CD4-positive, CD25-positive, alpha-beta regulatory T cell (primary cell): Measurements from ENCODE around the gene PRORP. TPM values are rescaled to one million over a fixed set of nuclear protein-coding genes. Genes with fewer than 3 reads are reported as not detected.

Source experiments
- ATAC-seq, 2 donors: fragments of 150-1000 bp; cut with Tn5 transposase; one replicate each; pipeline ENCODE4 v1.10.0; 2021; ENCODE audit warnings: low read depth in 2 of 2, moderate number of reproducible peaks in 2 of 2, moderate library complexity in 1 of 2
- DNase-seq, 3 donors: peaks; one replicate each; pipeline versions ENCODE4 v3.0.0 to v3.0.0-alpha.2; 2012 to 2022; ENCODE audit warnings: mixed read lengths in 1 of 3
- H3K27ac ChIP-seq: one replicate; pipeline ENCODE4 v1.7.0; 2013; ENCODE audit warnings: mild to moderate bottlenecking, low read length; ENCODE audit not compliant: insufficient read depth, poor library complexity, severe bottlenecking
- H3K27me3 ChIP-seq: one replicate; pipeline ENCODE4 v1.7.0; 2013; ENCODE audit warnings: low read length; ENCODE audit not compliant: control insufficient read depth, insufficient read depth
- H3K36me3 ChIP-seq: one replicate; pipeline ENCODE4 v1.7.0; 2013; ENCODE audit warnings: mild to moderate bottlenecking, low read length, moderate library complexity; ENCODE audit not compliant: control insufficient read depth, insufficient read depth
- H3K4me1 ChIP-seq: 2 replicates; pipeline ENCODE4 v1.7.0; 2013; ENCODE audit warnings: mild to moderate bottlenecking, low read length; ENCODE audit not compliant: insufficient read depth, control insufficient read depth, poor library complexity, severe bottlenecking
- H3K4me3 ChIP-seq: one replicate; pipeline ENCODE4 v1.7.0; 2013; ENCODE audit warnings: low read depth, mild to moderate bottlenecking, low read length, moderate library complexity
- H3K9me3 ChIP-seq, 2 experiments: 1 replicate in 1 of 2; 2 replicates in 1 of 2; pipeline ENCODE4 v1.7.0; 2013; ENCODE audit warnings: low read length in 2 of 2, mild to moderate bottlenecking in 1 of 2, moderate library complexity in 1 of 2; ENCODE audit not compliant: control insufficient read depth in 2 of 2
- H3K27ac Mint-ChIP-seq, 3 donors: one replicate each; pipeline ENCODE4 v1.8.0; 2020 to 2022; ENCODE audit warnings: mild to moderate bottlenecking in 3 of 3, mixed read lengths in 3 of 3, moderate library complexity in 2 of 3
- H3K27me3 Mint-ChIP-seq: one replicate; pipeline ENCODE4 v1.8.0; 2022; ENCODE audit warnings: mild to moderate bottlenecking, mixed read lengths
- H3K36me3 Mint-ChIP-seq: one replicate; pipeline ENCODE4 v1.8.0; 2020; ENCODE audit warnings: mixed read lengths
- H3K4me1 Mint-ChIP-seq, 4 donors: one replicate each; pipeline ENCODE4 v1.8.0; 2020 to 2022; ENCODE audit warnings: mixed read lengths in 4 of 4, mild to moderate bottlenecking in 1 of 4
- H3K4me3 Mint-ChIP-seq, 4 donors: one replicate each; pipeline ENCODE4 v1.8.0; 2020 to 2022; ENCODE audit warnings: mild to moderate bottlenecking in 4 of 4, mixed read lengths in 4 of 4, moderate library complexity in 3 of 4
- H3K9me3 Mint-ChIP-seq, 7 donors: one replicate each; pipeline ENCODE4 v1.8.0; 2020 to 2022; ENCODE audit warnings: mixed read lengths in 7 of 7, mild to moderate bottlenecking in 3 of 7, moderate library complexity in 2 of 7
- polyA plus RNA-seq, 4 donors: library from polyadenylated mRNA; unstranded; fragments of 300-500 nt; fragmentation: Illumina TruSeq; gene quantifications; one replicate each; pipeline ENCODE4 v1.2.3, GENCODE V29; 2021
- total RNA-seq: library from RNA; stranded (reverse); gene quantifications from one replicate; pipeline ENCODE4 v1.2.3, GENCODE V29; 2022

PRORP gene
- total and polyA plus RNA-seq, 5 donors from 2014 or later = 49.1 to 83.1 (median 77.4) TPM

DNA sequence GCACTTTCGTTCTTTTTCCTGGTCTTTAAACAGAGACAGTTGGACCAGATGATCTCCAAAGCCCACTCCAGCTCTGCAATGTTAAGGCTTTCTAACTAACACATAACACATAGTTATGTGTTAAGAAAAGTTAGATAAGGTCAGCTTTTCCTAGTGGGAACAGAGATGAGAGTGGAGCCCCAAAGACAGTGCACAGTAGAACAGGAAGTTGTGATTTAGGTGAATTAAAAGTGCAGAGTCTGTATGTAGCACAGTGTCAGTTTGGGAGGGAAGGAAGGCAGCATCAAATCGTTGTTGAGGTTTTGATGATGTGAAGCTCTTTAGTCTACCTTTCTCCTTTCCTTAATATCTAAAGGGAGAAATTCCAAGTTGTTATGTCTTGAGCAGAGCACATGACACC lies 31.7 kb downstream of the PRORP start:
- Histone ChIP-seq H3K27me3 (no peaks in the 10 kb centered on the region), H3K4me1 (peaks cover 14% of the 10 kb centered on the region), H3K4me3 (no peak overlapping the region), H3K36me3 (peaks cover 19% of the 10 kb centered on the region), H3K9me3 (no peaks in the 10 kb centered on the region), H3K27ac (no peak overlapping the region)
- no peak for ATAC-seq
- Mint-ChIP-seq H3K27me3 (no peaks in the 10 kb centered on the region), H3K9me3 (no peaks in the 10 kb centered on the region), H3K4me1 (peaks cover 28 to 38% (median 36%) of the 10 kb centered on the region in 4 donors), H3K36me3 (peaks cover 41% of the 10 kb centered on the region), H3K4me3 (no peak overlapping the region), H3K27ac (peak overlapping the region in 1 of 3 donors; percentile 36)
- DNase-seq = no peak

DNA sequence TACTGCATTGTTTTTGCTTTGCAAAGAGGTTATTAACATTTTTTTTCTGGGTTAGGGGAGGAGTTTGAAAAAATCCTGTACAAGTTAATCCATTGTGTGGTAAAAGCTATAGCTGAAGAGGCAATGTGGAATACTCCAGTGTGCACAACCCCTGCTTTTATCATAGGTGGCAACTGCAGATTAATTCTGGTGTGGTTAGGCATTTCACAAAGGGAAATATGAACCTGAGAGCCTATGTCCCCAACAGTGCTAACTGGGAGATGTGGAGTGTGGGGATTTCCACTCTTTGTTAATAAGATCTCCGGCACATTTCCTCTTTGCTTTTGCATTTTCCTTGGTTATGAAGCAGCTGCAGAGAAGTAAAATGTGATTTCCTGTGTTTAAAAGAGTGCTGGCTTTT lies 33.6 kb downstream of the PRORP start:
- H3K27ac ChIP-seq = no peak overlapping the region
- H3K4me1 Mint-ChIP-seq = peaks cover 39 to 48% (median 43%) of the 10 kb centered on the region in 4 donors
- H3K4me3 Mint-ChIP-seq = peak overlapping the region; percentile 10 to 50 (median 16)
- H3K27ac Mint-ChIP-seq = peak overlapping the region; percentile 37 to 86 (median 74)
- no peak for ATAC-seq
- peaks cover 42% of the 10 kb centered on the region for H3K36me3 Mint-ChIP-seq
- H3K9me3 ChIP-seq = no peaks in the 10 kb centered on the region
- H3K4me3 ChIP-seq = peak overlapping the region; percentile 13
- peaks cover 14% of the 10 kb centered on the region for H3K4me1 ChIP-seq
- no peaks in the 10 kb centered on the region for H3K9me3 Mint-ChIP-seq
- no peaks in the 10 kb centered on the region for H3K27me3 Mint-ChIP-seq
- DNase-seq = no peak
- H3K27me3 ChIP-seq = no peaks in the 10 kb centered on the region
- H3K36me3 ChIP-seq = peaks cover 21% of the 10 kb centered on the region

GRCh38 chr14:35158491-35158890 lies 36.1 kb downstream of the PRORP start:
- peaks cover 28% of the 10 kb centered on the region for H3K36me3 Mint-ChIP-seq
- ATAC-seq = no peak
- DNase-seq = no peak
- H3K27me3 ChIP-seq = no peaks in the 10 kb centered on the region
- peaks cover 21% of the 10 kb centered on the region for H3K36me3 ChIP-seq
- no peak overlapping the region for H3K4me3 Mint-ChIP-seq
- no peaks in the 10 kb centered on the region for H3K9me3 Mint-ChIP-seq
- no peak overlapping the region for H3K27ac Mint-ChIP-seq
- no peak overlapping the region for H3K27ac ChIP-seq
- no peak overlapping the region for H3K4me3 ChIP-seq
- H3K4me1 Mint-ChIP-seq = peaks cover 44 to 56% (median 49%) of the 10 kb centered on the region in 4 donors
- H3K27me3 Mint-ChIP-seq = no peaks in the 10 kb centered on the region
- peaks cover 19% of the 10 kb centered on the region for H3K4me1 ChIP-seq
- H3K9me3 ChIP-seq = no peaks in the 10 kb centered on the region

DNA sequence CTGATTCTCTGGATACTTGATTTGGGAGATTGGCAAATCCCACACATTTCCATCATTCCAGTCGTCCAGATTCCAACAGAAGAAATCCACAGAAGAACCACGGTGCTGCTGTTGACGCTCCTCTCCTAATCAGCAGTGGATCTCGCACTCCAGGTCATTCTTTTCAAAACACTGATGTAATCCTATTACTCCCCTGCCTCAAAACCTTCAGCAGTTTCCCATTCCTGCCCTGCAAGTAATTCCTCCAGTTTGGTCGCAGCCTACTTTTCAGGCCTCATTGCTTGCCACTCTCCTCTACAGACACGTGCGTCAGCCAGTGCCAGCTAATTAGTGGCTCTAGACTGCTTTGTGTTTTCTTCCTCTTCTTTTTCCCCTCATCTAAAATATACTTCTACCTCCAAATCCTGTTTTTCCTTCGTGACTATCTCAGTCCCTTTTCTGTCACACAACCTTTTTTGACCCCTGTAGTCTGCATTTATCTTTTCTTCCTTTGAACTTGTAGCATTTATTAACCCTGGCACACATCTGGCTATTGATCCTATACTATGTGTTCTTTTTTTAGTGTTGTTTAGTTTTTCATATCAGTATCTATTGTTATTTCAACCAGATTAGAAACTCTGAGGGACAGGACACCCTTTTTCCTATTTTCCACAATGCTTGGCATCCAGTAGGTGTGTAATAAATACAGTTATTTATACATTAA lies 36.8 kb downstream of the PRORP start:
- no peak for DNase-seq
- no peaks in the 10 kb centered on the region for H3K9me3 Mint-ChIP-seq
- Histone ChIP-seq H3K4me3 (no peak overlapping the region), H3K4me1 (peaks cover 19% of the 10 kb centered on the region), H3K27me3 (no peaks in the 10 kb centered on the region), H3K27ac (no peak overlapping the region), H3K9me3 (no peaks in the 10 kb centered on the region), H3K36me3 (peaks cover 23% of the 10 kb centered on the region)
- H3K36me3 Mint-ChIP-seq = peaks cover 27% of the 10 kb centered on the region
- no peak overlapping the region for H3K4me3 Mint-ChIP-seq
- H3K27me3 Mint-ChIP-seq = no peaks in the 10 kb centered on the region
- peaks cover 42 to 56% (median 48%) of the 10 kb centered on the region in 4 donors for H3K4me1 Mint-ChIP-seq
- peak overlapping the region in 1 of 3 donors; percentile 7 for H3K27ac Mint-ChIP-seq
- no peak for ATAC-seq

DNA sequence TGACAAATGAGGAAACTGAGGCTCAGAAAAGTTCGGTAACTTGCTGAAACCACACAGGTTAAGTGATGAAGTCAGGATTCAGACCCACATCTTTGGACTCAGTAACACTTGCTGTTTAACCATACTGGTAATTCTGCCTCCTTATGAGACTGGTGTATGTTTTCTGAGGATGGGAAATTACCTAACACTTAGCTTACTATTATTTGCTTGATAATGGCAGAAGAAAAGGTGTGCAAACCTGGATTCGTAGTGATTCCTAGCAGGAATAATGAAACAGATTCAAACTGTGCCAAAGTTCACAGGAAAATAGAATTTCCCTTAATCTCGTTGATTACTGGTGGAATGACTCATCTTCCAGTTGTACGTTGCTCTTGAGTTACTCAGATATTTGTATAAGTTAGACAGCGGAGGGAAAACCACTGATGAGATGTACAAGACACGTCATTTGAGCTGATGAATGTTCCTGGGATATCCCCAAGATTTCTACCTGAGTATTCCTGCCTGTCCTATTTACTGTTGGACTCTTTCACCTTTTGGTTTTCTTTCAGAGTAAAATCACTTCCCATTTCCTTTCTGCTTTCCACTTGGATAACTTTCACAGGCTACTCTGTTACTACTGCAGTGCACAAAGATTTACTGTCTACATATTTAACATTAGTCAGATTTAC lies 37.5 kb downstream of the PRORP start:
- H3K4me1 Mint-ChIP-seq = peaks cover 39 to 52% (median 43%) of the 10 kb centered on the region in 4 donors
- no peaks in the 10 kb centered on the region for H3K27me3 ChIP-seq
- H3K36me3 Mint-ChIP-seq = peaks cover 27% of the 10 kb centered on the region
- no peaks in the 10 kb centered on the region for H3K27me3 Mint-ChIP-seq
- peaks cover 19% of the 10 kb centered on the region for H3K4me1 ChIP-seq
- ATAC-seq (no peak), DNase-seq (no peak)
- H3K9me3 ChIP-seq = no peaks in the 10 kb centered on the region
- H3K4me3 Mint-ChIP-seq = no peak overlapping the region
- peaks cover 29% of the 10 kb centered on the region for H3K36me3 ChIP-seq
- no peak overlapping the region for H3K4me3 ChIP-seq
- H3K27ac Mint-ChIP-seq = peak overlapping the region in 2 of 3 donors; percentile 10 to 55
- H3K9me3 Mint-ChIP-seq = no peaks in the 10 kb centered on the region
- H3K27ac ChIP-seq = no peak overlapping the region

DNA sequence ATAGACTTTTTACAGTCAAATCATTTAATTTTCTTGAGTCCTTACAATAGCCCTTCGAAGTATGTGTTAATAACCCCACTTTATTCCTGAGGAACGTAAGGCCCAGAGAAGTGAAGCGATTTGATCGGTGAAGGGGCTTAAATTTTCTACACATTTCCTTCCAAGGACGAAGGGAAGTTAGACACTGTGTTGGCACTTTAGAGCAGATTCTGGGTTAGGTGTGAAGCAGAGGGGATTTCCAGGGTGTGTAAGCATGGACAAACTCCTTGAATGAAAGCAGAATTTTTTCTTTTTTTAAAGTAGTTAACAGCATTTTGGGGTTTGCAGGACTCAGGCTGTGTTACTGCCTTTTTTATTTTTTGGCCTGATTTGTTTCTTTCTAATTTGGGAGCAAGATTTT lies 38.9 kb downstream of the PRORP start:
- no peaks in the 10 kb centered on the region for H3K9me3 ChIP-seq
- H3K36me3 Mint-ChIP-seq = peaks cover 34% of the 10 kb centered on the region
- H3K4me1 ChIP-seq = peaks cover 8% of the 10 kb centered on the region
- ATAC-seq (peak in 1 of 2 donors; percentile 34), DNase-seq (no peak)
- H3K4me3 Mint-ChIP-seq = no peak overlapping the region
- peak overlapping the region; percentile 2 for H3K27ac ChIP-seq
- peak overlapping the region in 2 of 3 donors; percentile 26 to 40 for H3K27ac Mint-ChIP-seq
- peaks cover 31% of the 10 kb centered on the region for H3K36me3 ChIP-seq
- H3K27me3 ChIP-seq = no peaks in the 10 kb centered on the region
- H3K4me3 ChIP-seq = no peak overlapping the region
- H3K4me1 Mint-ChIP-seq = peaks cover 33 to 52% (median 37%) of the 10 kb centered on the region in 4 donors
- H3K9me3 Mint-ChIP-seq = no peaks in the 10 kb centered on the region
- H3K27me3 Mint-ChIP-seq = no peaks in the 10 kb centered on the region

DNA sequence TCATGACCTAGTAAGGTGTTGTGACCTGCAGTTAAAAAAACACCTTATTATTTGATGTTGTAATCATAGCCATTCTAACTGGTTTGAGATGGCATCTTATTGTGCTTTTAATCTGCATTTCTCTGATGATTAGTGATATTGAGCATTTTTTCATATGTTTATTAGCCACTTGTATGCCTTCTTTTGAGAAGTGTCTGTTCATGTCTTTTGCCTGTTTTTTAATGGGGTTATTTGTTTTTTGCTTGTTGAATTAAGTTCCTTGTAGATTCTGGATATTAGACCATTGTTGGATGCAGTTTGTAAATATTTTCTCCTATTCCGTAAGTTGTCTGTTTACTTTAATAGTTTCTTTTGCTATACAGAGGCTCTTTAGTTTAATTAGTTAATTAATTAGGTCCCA lies 41.0 kb downstream of the PRORP start:
- no peaks in the 10 kb centered on the region for H3K9me3 Mint-ChIP-seq
- no peak overlapping the region for H3K4me3 ChIP-seq
- peaks cover 35% of the 10 kb centered on the region for H3K36me3 ChIP-seq
- H3K36me3 Mint-ChIP-seq = peaks cover 40% of the 10 kb centered on the region
- peaks cover 27 to 48% (median 33%) of the 10 kb centered on the region in 4 donors for H3K4me1 Mint-ChIP-seq
- no peak overlapping the region for H3K27ac Mint-ChIP-seq
- no peak for ATAC-seq
- H3K4me3 Mint-ChIP-seq = no peak overlapping the region
- no peak overlapping the region for H3K27ac ChIP-seq
- peaks cover 4% of the 10 kb centered on the region for H3K4me1 ChIP-seq
- DNase-seq = no peak
- H3K27me3 Mint-ChIP-seq = no peaks in the 10 kb centered on the region
- H3K27me3 ChIP-seq = no peaks in the 10 kb centered on the region
- no peaks in the 10 kb centered on the region for H3K9me3 ChIP-seq
